PC-3 (cell line): ENCODE data around the gene FOSB.

Source experiments
- CTCF ChIP-seq: fragments of 300-600 bp; sonication (generic); conservative IDR thresholded peaks from 2 replicates; pipeline ENCODE4 v1.5.1; 2017; ENCODE audit warnings: antibody characterized with exemption, low read depth, mild to moderate bottlenecking, low read length
- EZH2 ChIP-seq: fragments of 300-600 bp; sonication (generic); IDR thresholded peaks from one replicate; pipeline ENCODE4 v1.6.1; 2017; ENCODE audit warnings: antibody characterized with exemption, mild to moderate bottlenecking, low read length; ENCODE audit not compliant: unreplicated experiment

DNA sequence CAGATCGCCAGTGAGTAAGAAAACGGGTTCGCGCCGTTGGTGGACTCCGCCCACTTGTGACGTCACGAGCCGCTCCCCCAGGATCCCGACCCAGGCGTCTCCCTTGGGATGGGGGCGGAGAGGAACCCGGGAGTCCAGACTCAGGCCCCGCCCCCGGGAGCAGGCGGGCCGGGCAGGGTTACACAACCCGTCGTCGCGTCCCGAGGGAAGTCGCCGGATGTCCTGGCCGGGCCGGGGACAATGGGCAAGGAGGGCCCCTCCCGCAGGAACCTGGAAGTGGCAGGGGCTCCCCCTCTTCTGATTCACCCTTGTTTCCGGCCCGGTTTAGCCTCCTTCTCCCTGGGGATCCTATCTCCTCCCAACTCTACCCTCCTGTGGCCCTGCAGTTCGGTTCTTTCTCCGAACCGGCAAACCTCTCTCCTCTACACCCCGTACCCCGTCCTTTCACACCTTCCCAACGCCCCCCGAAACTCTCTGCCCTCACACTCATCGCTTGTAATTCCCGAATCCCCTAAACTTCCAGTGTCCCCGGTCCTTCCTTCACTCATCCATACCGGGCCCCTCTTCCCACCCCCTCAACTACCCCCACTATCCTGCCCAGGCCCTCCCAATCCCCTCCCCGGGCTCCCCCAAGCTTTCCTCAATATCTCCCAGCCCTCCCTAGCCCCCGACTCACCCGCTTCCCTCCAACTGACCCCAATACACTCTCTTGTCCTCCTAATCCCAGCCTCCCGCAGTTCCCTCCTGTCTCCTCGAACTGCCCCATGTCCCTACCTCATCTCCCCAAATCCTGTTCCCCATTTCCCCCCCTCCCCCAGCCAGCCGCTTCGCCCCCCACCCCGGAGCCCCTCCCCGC is 24.1 kb upstream of the FOSB start:
- TF ChIP-seq CTCF, result no peak
- no peak for TF ChIP-seq EZH2
